Skeletal muscle satellite cell (primary cell): Measurements from ENCODE around the gene RAB26.

Experiments
- H3K27me3 ChIP-seq: 2 replicates; pipeline ENCODE4 v1.7.0; 2013; ENCODE audit warnings: low read length; ENCODE audit not compliant: control insufficient read depth, insufficient read depth
- H3K36me3 ChIP-seq: 2 replicates; pipeline ENCODE4 v1.7.0; 2013; ENCODE audit warnings: mild to moderate bottlenecking, control low read depth, low read length; ENCODE audit not compliant: insufficient read depth
- H3K4me1 ChIP-seq: 2 replicates; pipeline ENCODE4 v1.7.0; 2013; ENCODE audit warnings: low read length; ENCODE audit not compliant: control insufficient read depth, insufficient read depth
- H3K4me2 ChIP-seq: 2 replicates; pipeline ENCODE4 v1.7.0; 2013; ENCODE audit warnings: mild to moderate bottlenecking, low read length
- H3K4me3 ChIP-seq: 2 replicates; pipeline ENCODE4 v1.7.0; 2013; ENCODE audit warnings: low read length
- H3K9ac ChIP-seq: 2 replicates; pipeline ENCODE4 v1.7.0; 2013; ENCODE audit warnings: mild to moderate bottlenecking, low read depth, low read length, moderate library complexity
- H3K9me3 ChIP-seq: replicated peaks from 2 replicates; pipeline ENCODE4 v1.7.0; 2013; ENCODE audit warnings: mild to moderate bottlenecking, control low read depth, low read length

Gene RAB26

GRCh38 chr16:2170080-2170479, 21.7 kb downstream of the RAB26 start:
- H3K4me1 ChIP-seq = no peaks in the 10 kb centered on the region
- H3K4me2 ChIP-seq = no peak overlapping the region
- no peak overlapping the region for H3K4me3 ChIP-seq
- no peaks in the 10 kb centered on the region for H3K9me3 ChIP-seq
- peaks cover 65% of the 10 kb centered on the region for H3K36me3 ChIP-seq
- H3K9ac ChIP-seq = no peak overlapping the region
- no peaks in the 10 kb centered on the region for H3K27me3 ChIP-seq

GRCh38 chr16:2170587-2171435, 22.4 kb downstream of the RAB26 start:
- Histone ChIP-seq H3K36me3 (peaks cover 71% of the 10 kb centered on the region), H3K4me3 (no peak overlapping the region), H3K4me2 (no peak overlapping the region), H3K27me3 (no peaks in the 10 kb centered on the region), H3K9ac (no peak overlapping the region), H3K4me1 (no peaks in the 10 kb centered on the region), H3K9me3 (no peaks in the 10 kb centered on the region)

- Histone ChIP-seq H3K4me3 (no peak overlapping the region), H3K4me1 (no peaks in the 10 kb centered on the region), H3K27me3 (no peaks in the 10 kb centered on the region), H3K9me3 (no peaks in the 10 kb centered on the region), H3K4me2 (no peak overlapping the region), H3K9ac (no peak overlapping the region), H3K36me3 (peaks cover 69% of the 10 kb centered on the region)
Measured at GRCh38 chr16:2171601-2172178, 23.3 kb downstream of the RAB26 start.

GRCh38 chr16:2172688-2173335, 24.4 kb downstream of the RAB26 start:
- no peaks in the 10 kb centered on the region for H3K9me3 ChIP-seq
- H3K4me1 ChIP-seq = no peaks in the 10 kb centered on the region
- no peaks in the 10 kb centered on the region for H3K27me3 ChIP-seq
- no peak overlapping the region for H3K4me2 ChIP-seq
- peaks cover 70% of the 10 kb centered on the region for H3K36me3 ChIP-seq
- H3K9ac ChIP-seq = no peak overlapping the region
- H3K4me3 ChIP-seq = no peak overlapping the region

GRCh38 chr16:2173366-2173765, 24.9 kb downstream of the RAB26 start:
- H3K9ac ChIP-seq = no peak overlapping the region
- H3K9me3 ChIP-seq = no peaks in the 10 kb centered on the region
- H3K4me2 ChIP-seq = no peak overlapping the region
- H3K36me3 ChIP-seq = peaks cover 65% of the 10 kb centered on the region
- no peak overlapping the region for H3K4me3 ChIP-seq
- no peaks in the 10 kb centered on the region for H3K27me3 ChIP-seq
- no peaks in the 10 kb centered on the region for H3K4me1 ChIP-seq

GRCh38 chr16:2173916-2174315, 25.5 kb downstream of the RAB26 start:
- H3K36me3 ChIP-seq = peaks cover 61% of the 10 kb centered on the region
- H3K27me3 ChIP-seq = no peaks in the 10 kb centered on the region
- H3K4me2 ChIP-seq = no peak overlapping the region
- H3K4me1 ChIP-seq = no peaks in the 10 kb centered on the region
- H3K4me3 ChIP-seq = no peak overlapping the region
- no peak overlapping the region for H3K9ac ChIP-seq
- H3K9me3 ChIP-seq = no peaks in the 10 kb centered on the region

- Histone ChIP-seq H3K9ac (no peak overlapping the region), H3K9me3 (no peaks in the 10 kb centered on the region), H3K4me2 (no peak overlapping the region), H3K4me1 (no peaks in the 10 kb centered on the region), H3K27me3 (no peaks in the 10 kb centered on the region), H3K36me3 (peaks cover 56% of the 10 kb centered on the region), H3K4me3 (no peak overlapping the region)
Measured at GRCh38 chr16:2174396-2175131, 26.1 kb downstream of the RAB26 start.

- peaks cover 55% of the 10 kb centered on the region for H3K36me3 ChIP-seq
- H3K9ac ChIP-seq = no peak overlapping the region
- no peaks in the 10 kb centered on the region for H3K27me3 ChIP-seq
- no peaks in the 10 kb centered on the region for H3K9me3 ChIP-seq
- no peaks in the 10 kb centered on the region for H3K4me1 ChIP-seq
- H3K4me2 ChIP-seq = no peak overlapping the region
- H3K4me3 ChIP-seq = no peak overlapping the region
Measured at GRCh38 chr16:2175454-2175853, 27.0 kb downstream of the RAB26 start.

GRCh38 chr16:2176047-2176446, 27.6 kb downstream of the RAB26 start:
- H3K4me3 ChIP-seq = no peak overlapping the region
- peaks cover 49% of the 10 kb centered on the region for H3K36me3 ChIP-seq
- no peaks in the 10 kb centered on the region for H3K4me1 ChIP-seq
- no peak overlapping the region for H3K4me2 ChIP-seq
- no peak overlapping the region for H3K9ac ChIP-seq
- no peaks in the 10 kb centered on the region for H3K27me3 ChIP-seq
- H3K9me3 ChIP-seq = no peaks in the 10 kb centered on the region

- no peak overlapping the region for H3K9ac ChIP-seq
- no peak overlapping the region for H3K4me3 ChIP-seq
Measured at GRCh38 chr16:2177101-2177500, 28.7 kb downstream of the RAB26 start.

GRCh38 chr16:2177561-2177960, 29.1 kb downstream of the RAB26 start:
- Histone ChIP-seq H3K4me3 (no peak overlapping the region), H3K9me3 (no peaks in the 10 kb centered on the region), H3K4me2 (no peak overlapping the region), H3K36me3 (peaks cover 43% of the 10 kb centered on the region), H3K4me1 (no peaks in the 10 kb centered on the region), H3K9ac (no peak overlapping the region), H3K27me3 (no peaks in the 10 kb centered on the region)

More at GRCh38 chr16:2177101-2177500, 28.7 kb downstream of the RAB26 start:
- Histone ChIP-seq H3K9me3 (no peaks in the 10 kb centered on the region), H3K36me3 (peaks cover 45% of the 10 kb centered on the region), H3K4me2 (no peak overlapping the region), H3K4me1 (no peaks in the 10 kb centered on the region), H3K27me3 (no peaks in the 10 kb centered on the region)
